Measurements from ENCODE around the gene PSG11.
"Not testable (repeated sequence)": the region's sequence is repeated elsewhere in the genome, so short reads cannot be mapped to it uniquely, and the experiment has no call there.

The PSG11 gene

DNA sequence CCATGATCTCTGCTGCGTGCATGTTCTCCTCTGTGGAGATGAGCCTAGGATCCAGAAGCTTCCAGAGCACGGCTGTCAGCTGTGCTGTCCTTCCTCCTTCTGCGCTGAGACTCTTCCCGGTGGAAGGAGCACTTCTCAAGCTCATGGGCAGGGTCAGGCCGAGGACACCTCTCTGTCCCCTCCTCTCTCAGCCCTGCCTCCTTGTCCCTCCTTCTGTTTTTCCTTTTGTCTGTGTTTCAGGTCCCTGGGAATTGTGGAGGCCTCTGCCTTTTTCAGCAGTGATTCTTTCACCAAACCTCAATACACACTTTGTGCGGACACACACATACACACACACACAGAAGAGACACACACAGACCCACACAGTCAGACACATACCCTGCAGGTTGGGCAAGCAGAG lies at the start of gene PSG11:
Gene PSG11, minus strand, starts transcription at position 101 of the 400 bp plus-strand sequence. Its CDS starts 97 bp downstream, at position 4.
- DNase-seq: not testable (repeated sequence)

DNA sequence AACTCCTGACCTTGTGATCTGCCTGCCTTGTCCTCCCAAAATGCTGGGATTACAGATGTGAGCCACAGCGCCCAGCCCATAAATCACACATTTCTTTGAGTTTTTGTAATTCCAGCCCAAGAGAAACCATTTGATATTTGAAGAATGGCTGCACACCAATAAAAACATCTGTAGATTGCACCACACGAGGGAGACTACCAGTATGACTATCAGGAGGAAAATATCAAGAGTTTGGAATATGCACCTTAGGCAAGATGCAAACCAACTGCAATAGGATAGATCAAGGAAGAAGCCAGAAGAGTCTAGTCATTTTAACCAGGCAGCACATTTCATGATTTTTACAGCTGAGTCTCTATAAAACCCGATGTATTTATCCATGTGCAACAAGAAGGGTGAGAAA lies 36.1 kb upstream of the PSG11 start:
- DNase-seq: not testable (repeated sequence)

DNA sequence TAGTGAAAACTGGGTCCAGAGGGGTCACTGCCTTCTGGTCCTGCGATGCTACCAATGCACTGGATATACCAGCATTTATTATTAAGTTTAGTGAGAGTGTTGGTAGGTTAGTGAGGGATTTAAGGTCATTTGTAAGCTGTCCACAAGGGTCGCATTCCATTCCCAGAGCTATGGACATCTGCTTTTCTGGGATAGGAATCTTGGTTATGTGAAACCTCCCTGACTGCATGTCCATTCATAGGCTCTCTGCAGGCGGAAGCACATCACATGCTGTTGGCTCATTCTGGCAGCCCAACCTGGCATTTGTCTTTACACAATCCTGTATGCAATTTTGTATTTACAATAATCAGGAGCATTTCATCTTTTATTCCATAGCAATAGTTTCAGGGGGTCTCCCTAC lies 35.1 kb upstream of the PSG11 start:
- DNase-seq: not testable (repeated sequence)

DNA sequence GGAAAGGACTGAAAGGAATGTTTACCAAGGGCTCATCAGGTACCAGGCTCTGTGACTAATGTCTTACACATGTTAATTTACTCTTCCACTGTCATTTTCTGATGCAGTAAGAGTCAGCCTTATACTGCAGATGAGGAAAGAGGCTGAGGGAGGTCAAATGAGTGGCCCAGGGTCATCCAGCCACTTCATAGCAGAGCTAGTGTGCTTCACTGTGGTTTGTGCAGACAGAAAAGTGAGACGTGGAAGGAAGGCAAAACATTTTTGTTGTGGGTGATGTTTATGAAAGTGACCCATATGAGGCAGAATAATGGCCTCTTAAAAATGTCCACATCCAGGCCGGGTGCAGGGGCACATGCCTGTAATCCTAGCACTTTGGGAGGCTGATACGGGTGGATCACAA lies 34.0 kb upstream of the PSG11 start:
- DNase-seq: not testable (repeated sequence)

DNA sequence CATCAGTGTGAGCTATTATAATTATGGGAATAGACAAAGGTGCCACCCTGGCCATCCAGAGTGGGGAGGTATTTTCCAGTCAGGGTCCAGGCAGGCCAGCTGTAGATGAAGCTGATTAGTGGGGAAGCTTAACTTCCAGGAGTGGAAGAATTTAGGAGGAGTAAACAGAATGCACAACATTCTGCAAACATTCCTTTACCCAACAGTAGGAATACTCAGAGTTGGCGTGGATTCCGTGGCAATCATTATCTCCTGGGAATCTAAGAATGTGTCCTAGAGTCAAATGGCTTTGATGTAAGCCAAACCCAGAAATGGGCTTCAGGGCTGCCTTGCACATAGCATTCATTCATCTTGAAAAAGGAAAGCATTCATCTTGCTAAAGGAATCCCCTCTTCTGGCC lies 33.2 kb upstream of the PSG11 start:
- DNase-seq: not testable (repeated sequence)

DNA sequence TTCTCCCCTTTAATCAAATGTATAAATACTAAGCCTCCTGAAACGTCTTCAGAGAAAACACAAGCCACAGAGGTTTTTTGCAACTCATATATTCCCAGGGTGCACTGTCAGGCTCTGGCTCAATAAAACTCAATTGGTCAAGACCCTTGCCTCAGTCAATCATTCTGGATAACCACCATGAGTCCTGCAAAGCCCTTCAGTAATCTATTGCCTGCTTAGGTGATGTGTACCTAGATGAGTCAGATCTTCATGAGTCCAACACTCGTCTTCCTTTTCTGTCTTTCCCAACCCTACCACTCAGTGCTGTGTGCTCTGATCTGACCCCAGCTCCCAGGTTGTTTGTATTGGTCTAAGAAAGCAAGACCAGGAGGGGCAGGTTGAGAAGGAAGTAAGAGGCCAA lies 32.2 kb upstream of the PSG11 start:
- not testable (repeated sequence) for DNase-seq

DNA sequence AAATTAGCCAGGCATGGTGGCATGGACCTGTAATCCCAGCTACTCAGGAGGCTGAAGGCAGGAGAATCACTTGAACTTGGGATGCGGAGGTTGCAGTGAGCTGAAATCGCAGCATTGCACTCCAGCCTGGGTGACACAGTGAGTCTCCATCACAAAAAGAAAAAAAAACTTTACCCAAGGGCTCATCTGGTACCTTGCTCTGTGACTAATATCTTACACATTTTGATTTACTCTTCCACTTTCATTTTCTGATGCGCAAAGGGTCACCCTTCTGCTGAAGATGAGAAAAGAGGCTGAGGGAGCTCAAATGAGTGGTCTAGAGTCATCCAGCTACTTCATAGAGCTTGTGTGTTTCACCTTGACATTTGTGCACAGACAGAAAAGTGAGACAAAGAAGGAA lies 21.7 kb upstream of the PSG11 start:
- DNase-seq: not testable (repeated sequence)

DNA sequence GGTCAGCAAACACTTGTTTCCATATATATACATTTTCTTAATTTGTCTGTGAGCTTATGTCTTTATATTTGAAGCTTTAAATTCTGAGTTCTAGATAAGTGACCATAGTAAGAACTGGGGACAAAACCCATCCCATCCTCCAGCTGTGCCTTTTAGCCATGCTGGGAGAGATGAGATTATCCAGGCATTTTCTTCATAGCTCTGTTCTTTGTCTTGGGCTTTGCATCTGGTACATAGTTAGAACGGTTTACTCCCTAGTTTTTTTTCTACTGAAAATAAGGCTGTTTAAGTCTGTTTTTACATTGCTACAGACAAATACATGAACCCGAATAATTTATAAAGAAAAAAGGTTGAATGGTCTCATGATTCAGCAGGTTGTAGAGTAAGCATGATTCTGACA lies 20.3 kb upstream of the PSG11 start:
- not testable (repeated sequence) for DNase-seq

DNA sequence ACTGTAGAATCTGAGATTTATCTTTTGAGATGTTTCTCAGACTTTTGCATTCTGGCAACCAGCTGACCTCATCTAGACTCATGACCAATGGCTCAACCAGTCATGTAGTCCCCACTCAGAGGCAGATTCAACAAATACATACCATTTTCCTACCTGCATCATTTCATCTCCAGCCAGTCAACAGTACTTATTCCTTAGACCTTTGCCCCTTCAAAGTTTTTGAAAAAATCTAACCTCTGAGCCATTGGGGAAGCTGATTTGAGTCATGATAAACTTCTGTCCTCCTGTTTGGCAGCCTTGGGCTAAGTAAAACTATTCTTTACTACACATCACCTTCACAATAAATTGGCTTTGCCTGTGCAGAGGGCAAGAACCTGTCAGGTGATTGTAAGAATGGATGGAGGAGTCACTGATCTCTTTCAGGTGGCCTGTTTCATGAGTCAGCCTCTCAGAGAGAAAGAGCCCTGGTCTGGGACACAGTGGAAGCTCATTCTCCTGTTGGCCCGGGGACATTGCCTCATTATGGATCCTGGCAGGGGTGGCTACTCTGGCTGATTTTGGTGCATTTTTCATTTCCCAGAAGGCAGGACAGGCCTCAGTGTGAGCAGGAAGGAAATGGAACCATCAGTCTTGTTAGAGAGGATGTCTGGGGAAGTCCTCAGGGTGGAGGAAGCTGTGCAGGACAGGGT lies 17.4 kb upstream of the PSG11 start:
- DNase-seq: not testable (repeated sequence)

DNA sequence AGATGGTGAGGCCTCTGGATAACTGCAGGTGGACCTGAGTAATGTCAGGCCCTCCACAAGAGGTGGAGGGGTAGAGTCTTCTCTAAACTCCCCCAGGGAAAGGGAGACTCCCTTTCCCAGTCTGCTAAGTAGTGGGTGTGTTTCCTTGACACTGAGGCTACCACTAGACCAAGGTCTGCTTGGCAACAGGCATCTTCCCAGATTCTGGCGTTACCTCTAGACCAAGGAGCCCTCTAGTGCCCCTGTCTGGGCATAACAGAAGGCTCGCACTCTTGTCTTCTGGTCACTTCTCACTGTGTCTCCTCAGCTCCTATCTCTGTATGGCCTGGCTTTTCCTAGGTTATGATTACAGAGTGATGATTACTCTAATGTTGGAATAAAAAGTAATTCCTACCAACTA lies 5.4 kb upstream of the PSG11 start:
- peak; percentile 0 for DNase-seq

DNA sequence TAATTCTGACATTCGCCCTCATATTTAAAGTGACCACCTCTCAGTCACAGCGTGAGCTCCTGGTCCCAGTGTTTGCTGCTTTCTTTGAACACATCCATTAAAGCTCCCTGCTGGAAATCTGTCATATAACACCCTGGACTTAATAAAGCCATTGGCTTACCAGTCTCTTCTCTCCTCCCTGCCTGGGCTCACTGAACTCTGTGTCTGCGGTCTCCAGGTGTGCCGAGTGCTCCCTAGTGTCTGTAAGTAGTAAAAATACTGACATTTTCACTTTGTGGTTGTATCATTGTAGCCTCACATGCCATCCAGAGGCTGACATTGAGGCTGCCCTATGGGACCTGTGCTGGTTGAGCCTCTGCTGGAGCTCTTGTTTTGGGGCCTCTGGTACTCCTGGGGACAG lies 2.6 kb upstream of the PSG11 start:
- DNase-seq: no peak

DNA sequence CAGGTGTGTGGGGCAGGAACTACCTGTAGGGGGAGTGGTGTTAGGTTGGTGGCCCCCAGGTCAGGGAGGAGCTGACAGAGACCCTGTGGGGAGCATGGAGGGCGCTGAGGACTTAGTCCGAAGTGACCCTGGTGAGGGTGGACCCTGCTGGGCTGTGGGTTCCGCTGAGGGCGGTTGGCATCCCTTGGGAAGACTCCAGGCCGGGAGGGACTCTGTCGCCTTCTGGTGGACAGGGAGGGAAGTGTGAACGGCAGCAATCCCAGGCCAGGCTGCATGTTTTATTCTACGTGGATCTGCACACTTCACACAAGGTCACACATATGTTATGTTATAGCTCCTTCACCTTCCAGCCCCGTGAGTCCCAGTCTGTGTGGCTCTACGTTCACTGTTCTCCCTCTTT lies 1.7 kb upstream of the PSG11 start:
- not testable (repeated sequence) for DNase-seq

DNA sequence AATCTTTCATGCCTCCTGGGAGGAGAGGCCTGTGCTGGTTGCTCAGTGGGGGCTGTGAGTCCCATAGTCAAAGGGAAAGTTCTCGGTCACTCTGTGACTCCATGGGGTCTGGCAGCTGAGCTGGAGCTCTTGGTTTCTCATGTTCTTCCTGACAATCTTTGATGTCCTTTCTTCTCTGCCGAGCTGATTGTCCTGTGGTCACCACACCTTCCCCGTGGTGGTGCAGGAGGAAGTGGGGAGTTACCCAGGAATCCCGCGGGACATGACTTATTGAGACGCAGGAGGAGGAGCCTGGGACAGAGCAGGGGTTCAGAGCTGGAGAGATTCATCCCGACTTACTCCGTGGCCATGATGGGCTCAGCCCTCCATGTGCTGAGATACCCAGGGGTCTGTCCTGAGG lies 792 bp upstream of the PSG11 start:
- DNase-seq: not testable (repeated sequence)

DNA sequence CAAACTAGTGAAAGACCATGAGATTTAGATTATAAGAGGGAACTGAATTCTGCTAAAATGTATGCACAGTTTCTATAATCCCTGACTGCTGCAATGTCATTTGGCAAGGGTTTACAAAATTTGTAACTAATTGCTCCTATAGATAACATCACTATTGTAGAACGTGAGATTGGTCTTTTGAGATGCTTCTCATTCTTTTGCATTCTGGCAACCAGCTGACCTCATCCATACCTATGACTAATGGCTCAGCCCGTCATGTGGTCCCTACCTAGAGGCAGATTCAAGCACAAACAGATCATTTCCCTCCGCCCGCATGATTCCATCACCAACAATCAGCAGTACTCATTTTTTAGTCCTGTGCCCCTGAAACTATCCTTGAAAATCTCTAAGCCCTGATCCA lies 4.2 kb downstream of the PSG11 start:
- DNase-seq: peak; percentile 11

DNA sequence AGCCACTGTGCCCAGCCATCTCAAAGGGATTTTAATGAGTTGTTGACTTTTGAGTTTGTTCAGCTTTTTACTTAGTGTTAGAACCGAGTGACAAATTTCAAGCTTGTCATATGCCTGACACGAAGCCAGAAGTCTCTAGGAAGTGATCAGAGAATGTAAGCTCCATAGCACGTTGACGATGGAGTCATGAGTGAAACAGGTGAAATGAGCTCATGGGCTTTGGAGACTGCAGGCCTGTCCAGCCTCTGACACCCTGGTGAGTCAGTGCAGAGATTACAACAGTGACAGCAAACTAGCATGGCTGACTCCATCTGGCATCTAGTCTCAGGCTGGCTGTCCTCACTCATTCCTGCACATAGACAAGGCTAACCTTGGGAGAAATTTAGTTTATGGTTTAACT lies 4.6 kb downstream of the PSG11 start:
- DNase-seq: peak; percentile 1

DNA sequence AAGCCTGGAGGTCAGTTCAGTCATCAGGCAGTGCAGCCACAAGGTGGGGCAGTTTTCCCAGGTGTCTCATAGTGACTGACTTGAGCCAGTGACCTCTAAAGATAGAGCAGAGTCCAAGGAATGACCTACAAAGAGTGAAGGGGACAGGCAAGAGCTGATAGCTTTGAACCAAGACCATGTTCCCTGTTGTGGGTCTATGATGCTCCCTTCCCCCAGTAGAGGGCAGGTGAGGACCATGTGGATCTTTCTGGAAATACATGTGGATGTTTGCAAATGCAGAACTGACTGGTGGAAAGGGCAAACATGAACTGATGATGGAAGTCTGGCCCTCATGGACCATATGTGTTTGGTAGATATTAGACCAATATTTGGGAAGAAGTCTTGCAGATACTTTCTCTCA lies 6.7 kb downstream of the PSG11 start:
- DNase-seq: peak; percentile 4

DNA sequence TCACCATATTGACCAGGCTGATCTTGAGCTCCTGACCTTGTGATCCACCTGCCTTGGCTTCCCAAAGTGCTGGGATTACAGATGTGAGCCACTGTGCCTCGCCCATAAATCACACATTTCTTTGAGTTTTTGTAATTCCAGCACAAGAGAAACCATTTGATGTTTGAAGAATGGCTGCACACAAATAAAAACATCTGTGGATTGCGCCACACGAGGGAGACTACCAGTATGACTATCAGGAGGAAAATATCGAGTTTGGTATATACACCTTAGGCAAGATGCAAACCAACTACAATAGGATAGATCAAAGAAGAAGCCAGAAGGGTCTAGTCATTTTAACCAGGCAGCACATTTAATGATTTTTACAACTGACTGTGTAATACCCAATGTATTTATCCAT lies 20.4 kb downstream of the PSG11 start:
- not testable (repeated sequence) for DNase-seq

DNA sequence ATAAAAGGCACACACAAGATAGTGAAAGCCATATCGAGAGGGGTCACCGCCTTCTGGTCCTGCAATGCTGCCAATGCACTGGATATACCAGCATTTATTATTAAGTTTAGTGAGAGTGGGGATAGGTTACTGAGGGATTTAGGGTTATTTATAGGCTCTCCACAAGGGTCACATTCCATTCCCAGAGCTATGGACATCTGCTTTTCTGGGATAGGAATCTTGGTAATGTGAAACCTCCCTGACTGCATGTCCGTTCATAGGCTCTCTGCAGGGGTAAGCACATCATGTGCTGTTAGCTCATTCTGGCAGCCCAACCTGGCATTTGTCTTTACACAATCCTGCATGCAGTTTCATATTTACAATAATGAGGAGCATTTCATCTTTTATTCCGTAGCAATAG lies 21.4 kb downstream of the PSG11 start:
- DNase-seq: not testable (repeated sequence)

DNA sequence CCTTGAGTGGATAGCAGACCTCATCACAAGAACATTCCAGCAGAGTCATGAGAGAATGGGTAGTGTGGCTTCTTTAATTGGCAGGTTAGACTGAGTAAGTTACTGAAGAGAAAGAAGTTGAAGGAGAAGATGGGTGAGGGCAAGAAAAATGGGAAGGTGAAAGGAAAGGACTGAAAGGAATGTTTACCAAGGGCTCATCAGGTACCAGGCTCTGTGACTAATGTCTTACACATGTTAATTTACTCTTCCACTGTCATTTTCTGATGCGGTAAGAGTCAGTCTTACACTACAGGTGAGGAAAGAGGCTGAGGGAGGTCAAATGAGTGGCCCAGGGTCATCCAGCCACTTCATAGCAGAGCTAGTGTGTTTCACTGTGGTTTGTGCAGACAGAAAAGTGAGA lies 22.6 kb downstream of the PSG11 start:
- not testable (repeated sequence) for DNase-seq

DNA sequence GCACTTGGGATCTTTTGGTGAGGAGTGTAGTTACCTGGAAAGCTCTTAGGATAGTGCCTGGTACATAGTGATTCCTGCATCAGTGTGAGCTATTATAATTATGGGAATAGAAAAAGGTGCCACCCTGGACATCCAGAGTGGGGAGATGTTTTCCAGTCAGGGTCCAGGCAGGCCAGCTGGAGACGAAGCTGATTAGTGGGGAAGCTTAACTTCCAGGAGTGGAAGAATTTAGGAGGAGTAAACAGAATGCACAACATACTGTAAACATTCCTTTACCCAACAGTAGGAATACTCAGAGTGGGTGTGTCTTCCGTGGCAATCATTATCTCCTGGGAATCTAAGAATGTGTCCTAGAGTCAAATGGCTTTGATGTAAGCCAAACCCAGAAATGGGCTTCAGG lies 23.3 kb downstream of the PSG11 start:
- DNase-seq: not testable (repeated sequence)

DNA sequence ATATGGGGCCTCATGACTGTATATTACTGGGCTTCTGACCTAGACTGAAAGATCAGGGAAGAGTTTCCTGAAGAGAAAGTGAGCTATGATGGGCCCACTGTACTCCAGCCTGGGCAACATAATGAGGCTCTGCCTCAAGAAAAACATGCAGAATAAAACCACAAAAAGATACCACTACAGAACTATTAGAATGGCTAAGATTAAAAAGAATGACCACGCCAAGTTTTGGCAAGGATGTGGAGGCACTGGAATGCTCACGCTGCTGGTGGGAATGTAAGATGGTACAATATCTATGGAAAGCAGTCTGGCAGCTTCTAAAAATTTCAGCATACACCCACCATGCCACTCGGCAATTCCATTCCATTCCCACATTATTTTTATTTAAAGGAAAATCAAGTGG lies 30.1 kb downstream of the PSG11 start:
- DNase-seq: not testable (repeated sequence)

DNA sequence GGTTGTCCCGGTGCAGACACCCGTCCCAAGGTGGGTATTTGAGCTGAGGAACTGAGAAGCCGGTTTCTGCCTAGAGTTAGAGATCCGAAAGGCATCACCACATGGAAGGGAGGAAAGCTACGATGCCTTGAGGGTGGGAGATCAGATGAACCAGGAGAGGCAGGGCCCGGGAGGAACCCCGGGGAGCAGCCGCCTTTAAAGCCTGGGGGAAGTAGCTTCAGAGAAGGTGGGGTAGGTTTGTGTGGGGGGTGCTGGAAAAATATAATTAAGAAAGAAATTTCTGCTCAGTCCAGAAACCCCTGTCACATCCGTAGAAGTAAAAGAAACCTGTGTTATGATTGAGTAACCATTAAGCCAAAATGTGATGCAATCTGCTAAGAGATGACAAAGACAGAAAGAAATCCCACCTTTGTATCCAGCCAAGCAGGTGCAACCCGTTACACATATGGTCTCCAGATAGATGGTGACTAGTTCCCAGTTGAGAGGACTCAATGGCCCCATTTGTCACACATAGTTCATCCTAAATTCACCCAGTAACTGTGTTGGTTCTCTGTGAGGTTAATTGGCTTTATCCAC lies 34.2 kb downstream of the PSG11 start:
- DNase-seq: not testable (repeated sequence)

DNA sequence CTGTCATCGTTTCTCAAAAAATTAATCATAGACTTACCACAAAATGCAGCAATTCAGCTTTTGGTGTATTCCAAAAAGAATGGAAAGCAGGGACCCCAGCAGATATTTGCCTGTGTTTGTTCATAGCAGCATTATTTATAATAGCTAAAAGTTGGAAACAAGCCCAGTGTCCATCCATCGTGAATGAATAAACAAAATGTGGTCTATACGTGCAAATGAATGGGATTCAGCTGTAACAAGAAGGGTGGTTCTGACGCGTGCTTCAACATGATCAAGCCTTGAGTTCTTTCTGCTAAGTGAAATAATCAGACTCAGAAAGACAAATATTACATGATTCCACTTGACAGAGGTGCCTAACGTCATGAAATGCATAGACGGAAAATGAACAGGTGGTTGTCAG lies 36.4 kb downstream of the PSG11 start:
- no peak for DNase-seq

DNA sequence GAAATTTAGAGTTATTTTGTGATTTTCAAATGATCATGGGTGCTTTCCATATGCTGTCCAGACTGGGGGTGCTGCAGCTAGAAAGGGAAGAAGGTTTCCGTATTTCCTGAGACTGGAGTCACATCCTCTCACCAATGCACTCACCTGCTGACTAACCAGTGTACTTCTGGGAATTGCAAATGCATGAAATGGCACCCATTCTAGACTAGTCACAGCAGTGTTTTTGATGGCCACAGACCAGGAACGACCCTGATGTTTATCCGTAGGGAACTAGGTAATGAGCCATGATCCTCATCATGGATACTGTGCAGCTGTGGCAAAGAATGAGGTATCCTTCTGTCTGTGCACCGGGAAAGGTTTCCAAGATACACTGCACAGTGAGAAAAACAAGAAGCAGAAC lies 37.1 kb downstream of the PSG11 start:
- not testable (repeated sequence) for DNase-seq

DNA sequence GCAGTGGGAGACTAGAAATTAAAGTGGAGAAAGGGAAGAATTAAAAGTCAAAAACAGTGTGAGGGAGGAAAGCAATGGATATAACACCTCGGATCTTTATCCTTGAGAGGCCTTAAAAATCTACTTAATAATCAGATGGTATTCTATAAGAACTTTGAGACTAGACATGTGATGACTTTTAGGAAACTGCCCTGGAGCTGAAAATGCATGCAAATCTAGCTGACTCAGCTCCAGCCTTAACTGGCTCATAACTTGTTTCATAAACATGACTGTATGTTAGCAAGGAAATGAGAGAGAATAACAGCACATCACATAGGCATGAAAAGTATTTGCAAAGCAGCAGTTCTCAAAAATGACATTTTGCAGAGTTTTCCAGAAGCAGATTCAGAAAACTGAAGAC lies 38.1 kb downstream of the PSG11 start:
- not testable (repeated sequence) for DNase-seq
